Lower leg skin (tissue), 3 donors: Measurements from ENCODE around the gene ARHGAP22.
"Not testable (repeated sequence)": the region's sequence is repeated elsewhere in the genome, so short reads cannot be mapped to it uniquely, and the experiment has no call there.

Experiments used
- POLR2A ChIP-seq, 2 donors: fragments of 450-650 bp; IDR thresholded peaks; one replicate each; pipeline ENCODE4 v1.6.1; 2016 to 2017; ENCODE audit warnings: antibody characterized with exemption in 2 of 2, mild to moderate bottlenecking in 1 of 2, moderate library complexity in 1 of 2
- TF ChIP-seq, protein P1 (sequence below), 3 donors: fragments of 450-650 bp; IDR thresholded peaks; one replicate each; pipeline ENCODE4 v1.5.1; 2016; ENCODE audit warnings: antibody characterized with exemption in 3 of 3, mild to moderate bottlenecking in 3 of 3, moderate library complexity in 2 of 3

DNA sequence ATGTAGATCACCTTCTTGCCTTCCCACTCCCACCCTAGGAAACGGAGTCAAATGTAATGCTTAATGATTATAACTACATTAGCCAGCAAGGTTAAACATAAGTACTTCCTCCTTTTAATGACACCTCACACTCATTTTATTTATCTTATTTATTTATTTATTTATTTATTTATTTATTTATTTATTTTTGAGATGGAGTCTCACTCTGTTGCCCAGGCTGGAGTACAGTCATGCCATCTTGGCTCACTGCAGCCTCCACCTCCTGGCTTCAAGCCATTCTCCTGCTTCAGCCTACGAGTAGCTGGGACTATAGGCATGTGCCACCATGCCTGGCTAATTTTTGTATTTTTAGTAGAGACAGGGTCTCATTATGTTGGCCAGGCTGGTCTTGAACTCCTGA, 183.0 kb downstream of the ARHGAP22 start:
- TF ChIP-seq, protein P1, sequence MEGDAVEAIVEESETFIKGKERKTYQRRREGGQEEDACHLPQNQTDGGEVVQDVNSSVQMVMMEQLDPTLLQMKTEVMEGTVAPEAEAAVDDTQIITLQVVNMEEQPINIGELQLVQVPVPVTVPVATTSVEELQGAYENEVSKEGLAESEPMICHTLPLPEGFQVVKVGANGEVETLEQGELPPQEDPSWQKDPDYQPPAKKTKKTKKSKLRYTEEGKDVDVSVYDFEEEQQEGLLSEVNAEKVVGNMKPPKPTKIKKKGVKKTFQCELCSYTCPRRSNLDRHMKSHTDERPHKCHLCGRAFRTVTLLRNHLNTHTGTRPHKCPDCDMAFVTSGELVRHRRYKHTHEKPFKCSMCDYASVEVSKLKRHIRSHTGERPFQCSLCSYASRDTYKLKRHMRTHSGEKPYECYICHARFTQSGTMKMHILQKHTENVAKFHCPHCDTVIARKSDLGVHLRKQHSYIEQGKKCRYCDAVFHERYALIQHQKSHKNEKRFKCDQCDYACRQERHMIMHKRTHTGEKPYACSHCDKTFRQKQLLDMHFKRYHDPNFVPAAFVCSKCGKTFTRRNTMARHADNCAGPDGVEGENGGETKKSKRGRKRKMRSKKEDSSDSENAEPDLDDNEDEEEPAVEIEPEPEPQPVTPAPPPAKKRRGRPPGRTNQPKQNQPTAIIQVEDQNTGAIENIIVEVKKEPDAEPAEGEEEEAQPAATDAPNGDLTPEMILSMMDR (IDR thresholded peaks at IDR 0.05), result not testable (repeated sequence)
- TF ChIP-seq POLR2A (IDR thresholded peaks at IDR 0.05), result not testable (repeated sequence)
